ENCODE data around the gene FKBP11.

FKBP11 gene

GRCh38 chr12:48954061-48954460 lies 28.8 kb upstream of the FKBP11 start:
- Histone ChIP-seq H3K4me2 (ENCODE audit: insufficient read depth, low read length) (no peak overlapping the region), H3K4me3 (ENCODE audit: low read depth in 1 of 2, low read length in 2 of 2) (no peak overlapping the region), H3K9ac (ENCODE audit: low read depth, low read length) (no peak overlapping the region), H3K4me1 (ENCODE audit: insufficient read depth, low read length) (peaks cover 33% of the 10 kb centered on the region), H3K9me3 (ENCODE audit: insufficient read depth, low read length, severe bottlenecking) (no peaks in the 10 kb centered on the region), H3K27ac (ENCODE audit: low read length) (no peak overlapping the region), H3K27me3 (ENCODE audit: insufficient read depth, low read length, poor library complexity) (no peaks in the 10 kb centered on the region), H4K20me1 (ENCODE audit: insufficient read depth, low read length) (peaks cover 59% of the 10 kb centered on the region), H2AFZ (ENCODE audit: low read depth, low read length) (no peak overlapping the region), H3K36me3 (ENCODE audit: insufficient read depth, low read length) (peaks cover 39% of the 10 kb centered on the region), H3K79me2 (ENCODE audit: insufficient read depth, low read length) (peaks cover 79% of the 10 kb centered on the region)
- no peak for DNase-seq
- ATAC-seq (ENCODE audit: insufficient read depth, low read depth) = no peak
- TF ChIP-seq, protein P1, sequence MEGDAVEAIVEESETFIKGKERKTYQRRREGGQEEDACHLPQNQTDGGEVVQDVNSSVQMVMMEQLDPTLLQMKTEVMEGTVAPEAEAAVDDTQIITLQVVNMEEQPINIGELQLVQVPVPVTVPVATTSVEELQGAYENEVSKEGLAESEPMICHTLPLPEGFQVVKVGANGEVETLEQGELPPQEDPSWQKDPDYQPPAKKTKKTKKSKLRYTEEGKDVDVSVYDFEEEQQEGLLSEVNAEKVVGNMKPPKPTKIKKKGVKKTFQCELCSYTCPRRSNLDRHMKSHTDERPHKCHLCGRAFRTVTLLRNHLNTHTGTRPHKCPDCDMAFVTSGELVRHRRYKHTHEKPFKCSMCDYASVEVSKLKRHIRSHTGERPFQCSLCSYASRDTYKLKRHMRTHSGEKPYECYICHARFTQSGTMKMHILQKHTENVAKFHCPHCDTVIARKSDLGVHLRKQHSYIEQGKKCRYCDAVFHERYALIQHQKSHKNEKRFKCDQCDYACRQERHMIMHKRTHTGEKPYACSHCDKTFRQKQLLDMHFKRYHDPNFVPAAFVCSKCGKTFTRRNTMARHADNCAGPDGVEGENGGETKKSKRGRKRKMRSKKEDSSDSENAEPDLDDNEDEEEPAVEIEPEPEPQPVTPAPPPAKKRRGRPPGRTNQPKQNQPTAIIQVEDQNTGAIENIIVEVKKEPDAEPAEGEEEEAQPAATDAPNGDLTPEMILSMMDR (IDR thresholded peaks at IDR 0.05; ENCODE audit: borderline replicate concordance, extremely low read depth, low read length, poor library complexity, severe bottlenecking) = no peak
- no peak for TF ChIP-seq EZH2 (IDR thresholded peaks at IDR 0.05; ENCODE audit: borderline replicate concordance, low read depth, low read length, severe bottlenecking)

GRCh38 chr12:48952691-48953090 lies 27.4 kb upstream of the FKBP11 start:
- no peak for DNase-seq
- peaks cover 25% of the 10 kb centered on the region for H3K4me1 ChIP-seq (ENCODE audit: insufficient read depth, low read length)
- H3K79me2 ChIP-seq (ENCODE audit: insufficient read depth, low read length) = peaks cover 92% of the 10 kb centered on the region
- H4K20me1 ChIP-seq (ENCODE audit: insufficient read depth, low read length) = peaks cover 61% of the 10 kb centered on the region
- no peak overlapping the region for H3K4me2 ChIP-seq (ENCODE audit: insufficient read depth, low read length)
- H3K36me3 ChIP-seq (ENCODE audit: insufficient read depth, low read length) = peaks cover 40% of the 10 kb centered on the region
- H3K4me3 ChIP-seq (ENCODE audit: low read depth in 1 of 2, low read length in 2 of 2) = no peak overlapping the region
- no peak for ATAC-seq (ENCODE audit: insufficient read depth, low read depth)
- H3K27me3 ChIP-seq (ENCODE audit: insufficient read depth, low read length, poor library complexity) = no peaks in the 10 kb centered on the region
- no peaks in the 10 kb centered on the region for H3K9me3 ChIP-seq (ENCODE audit: insufficient read depth, low read length, severe bottlenecking)
- H2AFZ ChIP-seq (ENCODE audit: low read depth, low read length) = no peak overlapping the region
- no peak for TF ChIP-seq EZH2 (IDR thresholded peaks at IDR 0.05; ENCODE audit: borderline replicate concordance, low read depth, low read length, severe bottlenecking)
- TF ChIP-seq, protein P1 (IDR thresholded peaks at IDR 0.05; ENCODE audit: borderline replicate concordance, extremely low read depth, low read length, poor library complexity, severe bottlenecking) = no peak
- no peak overlapping the region for H3K27ac ChIP-seq (ENCODE audit: low read length)
- H3K9ac ChIP-seq (ENCODE audit: low read depth, low read length) = no peak overlapping the region

DNA sequence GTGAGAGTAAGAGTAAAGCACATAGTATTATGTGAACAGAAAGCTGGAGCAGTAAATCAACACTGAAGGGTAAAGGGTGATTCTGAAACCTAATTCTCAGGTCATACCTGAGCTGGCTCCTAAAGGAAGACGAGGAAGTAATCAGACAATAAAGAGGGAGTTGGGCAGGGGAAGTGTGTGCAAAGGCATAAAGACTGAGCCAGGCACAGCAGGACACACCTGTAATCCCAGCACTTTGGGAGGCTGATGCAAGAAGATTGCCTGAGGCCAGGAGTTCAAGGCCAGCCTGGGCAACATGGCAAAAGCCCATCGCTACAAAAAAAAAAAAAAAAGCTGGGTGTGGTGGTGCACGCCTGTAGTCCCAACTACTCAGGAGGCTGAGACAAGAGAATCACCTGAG lies 22.4 kb upstream of the FKBP11 start:
- DNase-seq (no peak), ATAC-seq (ENCODE audit: insufficient read depth, low read depth) (no peak)
- Histone ChIP-seq H3K79me2 (ENCODE audit: insufficient read depth, low read length) (peaks cover 90% of the 10 kb centered on the region), H3K4me1 (ENCODE audit: insufficient read depth, low read length) (no peaks in the 10 kb centered on the region), H3K9ac (ENCODE audit: low read depth, low read length) (no peak overlapping the region), H3K36me3 (ENCODE audit: insufficient read depth, low read length) (peaks cover 36% of the 10 kb centered on the region), H3K27me3 (ENCODE audit: insufficient read depth, low read length, poor library complexity) (no peaks in the 10 kb centered on the region), H3K9me3 (ENCODE audit: insufficient read depth, low read length, severe bottlenecking) (no peaks in the 10 kb centered on the region), H4K20me1 (ENCODE audit: insufficient read depth, low read length) (peaks cover 57% of the 10 kb centered on the region), H2AFZ (ENCODE audit: low read depth, low read length) (no peak overlapping the region), H3K4me2 (ENCODE audit: insufficient read depth, low read length) (no peak overlapping the region), H3K27ac (ENCODE audit: low read length) (0 out of 2 replicates have a peak overlapping the region, but pooled peaks have one; percentile 44), H3K4me3 (ENCODE audit: low read depth in 1 of 2, low read length in 2 of 2) (no peak overlapping the region)
- TF ChIP-seq EZH2 (IDR thresholded peaks at IDR 0.05; ENCODE audit: borderline replicate concordance, low read depth, low read length, severe bottlenecking) = no peak
- TF ChIP-seq, protein P1 (IDR thresholded peaks at IDR 0.05; ENCODE audit: borderline replicate concordance, extremely low read depth, low read length, poor library complexity, severe bottlenecking) = no peak

GRCh38 chr12:48946943-48947342 lies 21.7 kb upstream of the FKBP11 start:
- peaks cover 31% of the 10 kb centered on the region for H3K36me3 ChIP-seq (ENCODE audit: insufficient read depth, low read length)
- H3K9me3 ChIP-seq (ENCODE audit: insufficient read depth, low read length, severe bottlenecking) = no peaks in the 10 kb centered on the region
- H3K27ac ChIP-seq (ENCODE audit: low read length) = no peak overlapping the region
- H3K9ac ChIP-seq (ENCODE audit: low read depth, low read length) = no peak overlapping the region
- no peak overlapping the region for H2AFZ ChIP-seq (ENCODE audit: low read depth, low read length)
- peaks cover 50% of the 10 kb centered on the region for H4K20me1 ChIP-seq (ENCODE audit: insufficient read depth, low read length)
- TF ChIP-seq, protein P1 (IDR thresholded peaks at IDR 0.05; ENCODE audit: borderline replicate concordance, extremely low read depth, low read length, poor library complexity, severe bottlenecking) = no peak
- peaks cover 89% of the 10 kb centered on the region for H3K79me2 ChIP-seq (ENCODE audit: insufficient read depth, low read length)
- H3K4me1 ChIP-seq (ENCODE audit: insufficient read depth, low read length) = no peaks in the 10 kb centered on the region
- no peak for ATAC-seq (ENCODE audit: insufficient read depth, low read depth)
- H3K4me2 ChIP-seq (ENCODE audit: insufficient read depth, low read length) = no peak overlapping the region
- H3K4me3 ChIP-seq (ENCODE audit: low read depth in 1 of 2, low read length in 2 of 2) = no peak overlapping the region
- no peaks in the 10 kb centered on the region for H3K27me3 ChIP-seq (ENCODE audit: insufficient read depth, low read length, poor library complexity)
- DNase-seq = no peak
